Left forelimb (tissue), 1 donor: ENCODE data around the gene SPACA7.

Source experiments
- DNase-seq: peaks from one replicate; pipeline ENCODE4 v3.0.0-alpha.2; 2018; ENCODE audit warnings: low spot score

Gene SPACA7

GRCh38 chr13:112465251-112466131 lies 89.3 kb downstream of the SPACA7 start:
- DNase-seq: no peak

DNA sequence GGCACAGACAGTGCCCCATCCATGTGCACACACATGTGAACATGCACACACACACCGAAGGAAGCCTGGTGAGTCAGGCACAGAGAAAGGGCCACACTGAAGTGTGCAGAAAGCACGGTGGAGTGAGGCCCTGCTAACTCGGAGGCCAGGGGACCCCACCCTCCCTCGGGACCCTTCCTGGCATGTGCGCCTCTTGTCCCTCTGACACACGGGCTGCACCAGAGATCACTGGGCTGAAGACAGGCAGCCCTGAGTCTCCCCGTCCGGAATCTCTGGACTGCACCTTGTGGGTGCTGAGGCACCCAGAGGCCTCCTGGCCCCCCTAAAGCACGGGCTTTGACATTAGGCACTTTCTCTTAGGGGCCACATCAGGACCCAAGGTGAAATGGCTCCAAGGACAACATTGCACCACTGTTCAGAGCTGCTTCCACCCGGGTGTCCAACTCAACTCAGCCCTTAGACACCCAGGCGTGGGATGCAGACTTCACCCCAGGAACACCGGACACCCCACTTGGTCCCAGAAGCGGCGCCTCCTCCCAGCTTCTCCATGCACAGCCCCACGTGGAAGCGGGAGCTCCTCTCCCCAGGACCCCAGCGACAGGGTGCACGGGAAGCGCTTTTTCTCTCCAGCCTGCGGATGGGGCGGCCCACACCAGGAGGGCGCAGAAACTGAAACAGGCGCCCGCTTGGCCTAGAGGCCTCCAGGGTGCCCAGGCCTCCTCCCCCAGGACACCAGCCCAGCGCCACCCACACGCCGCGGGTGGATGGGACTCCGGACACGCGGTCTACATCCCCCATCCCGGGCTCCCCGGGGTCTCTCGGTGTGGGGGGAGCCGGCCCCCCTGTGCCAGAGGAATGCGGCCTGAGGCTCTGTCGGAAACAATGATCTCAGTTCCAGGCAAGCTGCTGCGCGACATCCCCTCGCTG lies 90.2 kb downstream of the SPACA7 start:
- no peak for DNase-seq

- DNase-seq: no peak
These were observed 91.1 kb downstream of the SPACA7 start for GRCh38 chr13:112467236-112467635.

DNA sequence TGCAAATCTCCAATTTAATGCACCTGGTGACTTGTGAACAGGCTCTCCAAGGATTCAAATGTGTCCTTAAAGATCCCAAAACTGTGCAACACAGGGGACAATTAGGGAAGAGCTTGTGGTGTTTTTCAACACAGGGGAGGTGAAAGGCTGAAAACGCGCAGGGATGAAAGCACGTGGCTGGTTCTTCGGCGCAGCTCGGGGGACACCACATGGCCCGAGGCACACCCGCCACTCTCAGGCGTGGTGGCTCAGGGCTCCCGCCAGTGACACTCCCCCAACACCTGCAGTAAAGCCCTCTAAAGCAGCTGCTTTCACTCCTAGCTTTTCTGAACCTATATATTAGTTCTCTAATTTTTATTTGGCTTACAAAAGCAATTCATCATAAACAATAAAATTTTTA lies 91.9 kb downstream of the SPACA7 start:
- no peak for DNase-seq

- DNase-seq: no peak
These were observed 93.1 kb downstream of the SPACA7 start for GRCh38 chr13:112469071-112469745.

GRCh38 chr13:112473818-112474217 lies 97.7 kb downstream of the SPACA7 start:
- no peak for DNase-seq

- no peak for DNase-seq
These were observed 98.7 kb downstream of the SPACA7 start for GRCh38 chr13:112474869-112475268.

- DNase-seq: no peak
These were observed 99.7 kb downstream of the SPACA7 start for GRCh38 chr13:112475889-112476288.

GRCh38 chr13:112477070-112477619 lies 101.0 kb downstream of the SPACA7 start:
- DNase-seq: no peak

- no peak for DNase-seq
These were observed 103.2 kb downstream of the SPACA7 start for GRCh38 chr13:112479389-112479788.

GRCh38 chr13:112481458-112481857 lies 105.3 kb downstream of the SPACA7 start:
- no peak for DNase-seq

GRCh38 chr13:112483299-112483698 lies 107.1 kb downstream of the SPACA7 start:
- DNase-seq: no peak
